Measurements from ENCODE around the gene IGSF23.

The IGSF23 gene

GRCh38 chr19:44637390-44637764 lies 24.0 kb downstream of the IGSF23 start:
- no peaks in the 10 kb centered on the region for H3K27me3 ChIP-seq (ENCODE audit: control insufficient read depth, low read length)
- no peaks in the 10 kb centered on the region for H3K9me3 ChIP-seq (ENCODE audit: control insufficient read depth, insufficient read depth, low read length)
- no peak for TF ChIP-seq EZH2phosphoT487 (IDR thresholded peaks at IDR 0.05; ENCODE audit: borderline replicate concordance, low read length)
- TF ChIP-seq CTCF (IDR thresholded peaks at IDR 0.05; ENCODE audit: low read depth, low read length, poor library complexity, severe bottlenecking) = no peak
- no peak overlapping the region for H3K4me2 ChIP-seq (ENCODE audit: low read length)
- H3K9me2 ChIP-seq (replicated peaks; ENCODE audit: control insufficient read depth, low read length) = no peaks in the 10 kb centered on the region
- H3K79me2 ChIP-seq (ENCODE audit: control insufficient read depth, low read length) = no peaks in the 10 kb centered on the region
- H3F3A ChIP-seq (ENCODE audit: control insufficient read depth, insufficient read depth) = no peaks in the 10 kb centered on the region
- no peak overlapping the region for H3K27ac ChIP-seq (ENCODE audit: low read depth, low read length)
- no peaks in the 10 kb centered on the region for H3K4me1 ChIP-seq (ENCODE audit: control insufficient read depth, low read length)
- no peak overlapping the region for H3K4me3 ChIP-seq (ENCODE audit: low read length)
- H3K36me3 ChIP-seq (ENCODE audit: control insufficient read depth, low read length) = no peaks in the 10 kb centered on the region
- no peaks in the 10 kb centered on the region for H4K20me1 ChIP-seq (ENCODE audit: control insufficient read depth, insufficient read depth, low read depth, low read length)

- Histone ChIP-seq H3F3A (ENCODE audit: control insufficient read depth, insufficient read depth) (no peaks in the 10 kb centered on the region), H3K4me2 (ENCODE audit: low read length) (no peak overlapping the region), H3K27ac (ENCODE audit: low read depth, low read length) (no peak overlapping the region), H4K20me1 (ENCODE audit: control insufficient read depth, insufficient read depth, low read depth, low read length) (no peaks in the 10 kb centered on the region), H3K4me3 (ENCODE audit: low read length) (no peak overlapping the region), H3K9me3 (ENCODE audit: control insufficient read depth, insufficient read depth, low read length) (no peaks in the 10 kb centered on the region), H3K36me3 (ENCODE audit: control insufficient read depth, low read length) (no peaks in the 10 kb centered on the region), H3K4me1 (ENCODE audit: control insufficient read depth, low read length) (no peaks in the 10 kb centered on the region), H3K9me2 (replicated peaks; ENCODE audit: control insufficient read depth, low read length) (no peaks in the 10 kb centered on the region), H3K79me2 (ENCODE audit: control insufficient read depth, low read length) (no peaks in the 10 kb centered on the region), H3K27me3 (ENCODE audit: control insufficient read depth, low read length) (no peaks in the 10 kb centered on the region)
- TF ChIP-seq CTCF (IDR thresholded peaks at IDR 0.05; ENCODE audit: low read depth, low read length, poor library complexity, severe bottlenecking) (no peak), EZH2phosphoT487 (IDR thresholded peaks at IDR 0.05; ENCODE audit: borderline replicate concordance, low read length) (no peak)
Observed at GRCh38 chr19:44640518-44640917, 27.2 kb downstream of the IGSF23 start.

GRCh38 chr19:44641501-44642265 lies 28.3 kb downstream of the IGSF23 start:
- H3K4me2 ChIP-seq (ENCODE audit: low read length) = no peak overlapping the region
- no peaks in the 10 kb centered on the region for H3F3A ChIP-seq (ENCODE audit: control insufficient read depth, insufficient read depth)
- no peaks in the 10 kb centered on the region for H4K20me1 ChIP-seq (ENCODE audit: control insufficient read depth, insufficient read depth, low read depth, low read length)
- no peaks in the 10 kb centered on the region for H3K4me1 ChIP-seq (ENCODE audit: control insufficient read depth, low read length)
- H3K9me2 ChIP-seq (replicated peaks; ENCODE audit: control insufficient read depth, low read length) = no peaks in the 10 kb centered on the region
- H3K27me3 ChIP-seq (ENCODE audit: control insufficient read depth, low read length) = no peaks in the 10 kb centered on the region
- no peaks in the 10 kb centered on the region for H3K9me3 ChIP-seq (ENCODE audit: control insufficient read depth, insufficient read depth, low read length)
- H3K27ac ChIP-seq (ENCODE audit: low read depth, low read length) = no peak overlapping the region
- H3K4me3 ChIP-seq (ENCODE audit: low read length) = no peak overlapping the region
- H3K79me2 ChIP-seq (ENCODE audit: control insufficient read depth, low read length) = no peaks in the 10 kb centered on the region
- TF ChIP-seq CTCF (IDR thresholded peaks at IDR 0.05; ENCODE audit: low read depth, low read length, poor library complexity, severe bottlenecking) = no peak
- TF ChIP-seq EZH2phosphoT487 (IDR thresholded peaks at IDR 0.05; ENCODE audit: borderline replicate concordance, low read length) = no peak
- H3K36me3 ChIP-seq (ENCODE audit: control insufficient read depth, low read length) = no peaks in the 10 kb centered on the region

Data from DOHH2 (cell line).